ENCODE measurements around the gene TRAM2. TPM values are rescaled to one million over a fixed set of nuclear protein-coding genes. Genes with fewer than 3 reads are reported as not detected.

The TRAM2 gene
- total and polyA plus RNA-seq, 2 of the 13 experiments (the other 11 are each of a cell fraction or from before 2014, with no cell fraction given) = 49.1 to 72.5 TPM

DNA sequence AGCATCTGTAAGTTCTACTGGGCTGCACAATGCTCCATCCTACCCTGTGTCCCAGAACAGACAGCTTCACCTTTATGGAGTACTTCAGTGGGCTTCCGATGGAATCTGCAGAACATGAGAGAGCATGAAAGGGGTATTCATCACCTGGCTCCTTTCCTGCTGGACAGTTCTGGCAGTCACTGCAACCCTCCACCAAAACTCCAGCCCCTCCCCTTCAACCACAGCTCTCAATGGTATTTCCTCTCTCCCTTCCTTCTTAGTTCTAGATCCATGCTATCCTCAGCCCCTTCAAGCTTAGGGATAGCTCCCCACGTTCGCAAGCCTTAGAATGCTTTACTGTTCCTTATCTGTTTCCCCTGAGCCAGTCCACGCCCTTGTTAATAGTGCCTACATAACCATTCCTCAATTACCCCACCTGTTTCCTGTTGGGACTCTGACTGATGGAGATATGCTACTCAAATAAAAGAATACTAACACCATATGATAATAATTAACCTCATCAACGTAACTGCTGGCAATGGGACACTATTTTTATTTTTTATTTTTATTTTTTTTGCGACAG, 26.8 kb downstream of the TRAM2 start:
- no peak overlapping the region for H3K4me2 ChIP-seq (ENCODE audit: low read depth, low read length)

More for the DNA sequence above, 26.8 kb downstream of the TRAM2 start:
- peaks cover 92% of the 10 kb centered on the region for H3K4me1 ChIP-seq (ENCODE audit: insufficient read depth, low read length)
- in situ Hi-C loops (cut with HindIII; ENCODE audit: extremely low pct_ligation_motif_present, low pct_unique_long_range_greater_than_20kb) (no loop called here), intact Hi-C loops (cut with micrococcal nuclease; ENCODE audit: unreplicated experiment) (no loop called here)
- no peak overlapping the region for H3K4me3 ChIP-seq (replicated peaks in 1 of 3; ENCODE audit: insufficient read depth in 1 of 3, low read depth in 2 of 3, low read length in 3 of 3)
- H2AFZ ChIP-seq (ENCODE audit: low read length) = no peak overlapping the region
- CTCF ChIA-PET (ENCODE audit: low intra/inter-chr PET ratio, low total read pairs) = no interaction called here
- no peaks in the 10 kb centered on the region for H3K27me3 ChIP-seq (ENCODE audit: control insufficient read depth in 1 of 2, insufficient read depth in 2 of 2, low read length in 2 of 2)
- H3K9me3 ChIP-seq (ENCODE audit: low read length) = no peaks in the 10 kb centered on the region
- H3K36me3 ChIP-seq (replicated peaks in 1 of 2; ENCODE audit: control insufficient read depth in 1 of 2, insufficient read depth in 2 of 2, low read length in 2 of 2) = peaks cover 9 to 20% of the 10 kb centered on the region in 2 experiments
- peaks cover 24% of the 10 kb centered on the region for H4K20me1 ChIP-seq (ENCODE audit: insufficient read depth, low read length)
- no peak overlapping the region for H3K27ac ChIP-seq (ENCODE audit: extremely low read length, insufficient read depth, low read length)
- no peak for FAIRE-seq
- ATAC-seq = no peak
- 93% methylated on average over 6 of the region's 6 CpGs for WGBS (ENCODE audit: low lambda C conversion rate)
- POLR2A ChIA-PET = interaction anchor here (4.6 kb wide), 1 partner anchor 26 kb away, joined by 24 read pairs; the partner anchor contains the start of gene TRAM2
- peaks cover 97% of the 10 kb centered on the region for H3K79me2 ChIP-seq (ENCODE audit: insufficient read depth, low read length)
- TF ChIP-seq, protein P1, sequence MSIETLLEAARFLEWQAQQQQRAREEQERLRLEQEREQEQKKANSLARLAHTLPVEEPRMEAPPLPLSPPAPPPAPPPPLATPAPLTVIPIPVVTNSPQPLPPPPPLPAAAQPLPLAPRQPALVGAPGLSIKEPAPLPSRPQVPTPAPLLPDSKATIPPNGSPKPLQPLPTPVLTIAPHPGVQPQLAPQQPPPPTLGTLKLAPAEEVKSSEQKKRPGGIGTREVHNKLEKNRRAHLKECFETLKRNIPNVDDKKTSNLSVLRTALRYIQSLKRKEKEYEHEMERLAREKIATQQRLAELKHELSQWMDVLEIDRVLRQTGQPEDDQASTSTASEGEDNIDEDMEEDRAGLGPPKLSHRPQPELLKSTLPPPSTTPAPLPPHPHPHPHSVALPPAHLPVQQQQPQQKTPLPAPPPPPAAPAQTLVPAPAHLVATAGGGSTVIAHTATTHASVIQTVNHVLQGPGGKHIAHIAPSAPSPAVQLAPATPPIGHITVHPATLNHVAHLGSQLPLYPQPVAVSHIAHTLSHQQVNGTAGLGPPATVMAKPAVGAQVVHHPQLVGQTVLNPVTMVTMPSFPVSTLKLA (IDR thresholded peaks at IDR 0.05) = no peak
- TF ChIP-seq RBM22 (optimal IDR thresholded peaks at IDR 0.05; ENCODE audit: low read length) (peak; percentile 27), ZNF547 (CRISPR knock-in tag; IDR thresholded peaks at IDR 0.05) (no peak)
- TF ChIP-seq, protein P2, sequence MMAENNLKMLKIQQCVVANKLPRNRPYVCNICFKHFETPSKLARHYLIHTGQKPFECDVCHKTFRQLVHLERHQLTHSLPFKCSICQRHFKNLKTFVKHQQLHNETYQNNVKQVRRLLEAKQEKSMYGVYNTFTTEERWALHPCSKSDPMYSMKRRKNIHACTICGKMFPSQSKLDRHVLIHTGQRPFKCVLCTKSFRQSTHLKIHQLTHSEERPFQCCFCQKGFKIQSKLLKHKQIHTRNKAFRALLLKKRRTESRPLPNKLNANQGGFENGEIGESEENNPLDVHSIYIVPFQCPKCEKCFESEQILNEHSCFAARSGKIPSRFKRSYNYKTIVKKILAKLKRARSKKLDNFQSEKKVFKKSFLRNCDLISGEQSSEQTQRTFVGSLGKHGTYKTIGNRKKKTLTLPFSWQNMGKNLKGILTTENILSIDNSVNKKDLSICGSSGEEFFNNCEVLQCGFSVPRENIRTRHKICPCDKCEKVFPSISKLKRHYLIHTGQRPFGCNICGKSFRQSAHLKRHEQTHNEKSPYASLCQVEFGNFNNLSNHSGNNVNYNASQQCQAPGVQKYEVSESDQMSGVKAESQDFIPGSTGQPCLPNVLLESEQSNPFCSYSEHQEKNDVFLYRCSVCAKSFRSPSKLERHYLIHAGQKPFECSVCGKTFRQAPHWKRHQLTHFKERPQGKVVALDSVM (CRISPR knock-in tag; IDR thresholded peaks at IDR 0.05) = no peak
- no peak overlapping the region for H3K9ac ChIP-seq (ENCODE audit: insufficient read depth, low read depth, low read length)
- BruUV-seq (replicated peaks) = no TSS peak
- no peak for DNase-seq (ENCODE audit: low spot score)

Measured in HepG2 (cell line).